CD4-positive, alpha-beta T cell treated with Interleukin-17A for 1 hour (primary cell): ENCODE measurements around the gene BUB3.

Experiments
- DNase-seq: peaks from one replicate; pipeline ENCODE4 v3.0.0-alpha.2; 2020

The BUB3 gene

GRCh38 chr10:123205041-123205440 lies 50.8 kb downstream of the BUB3 start:
- DNase-seq: no peak

- DNase-seq: no peak
Measured at GRCh38 chr10:123212063-123212462, 57.9 kb downstream of the BUB3 start.

- DNase-seq: no peak
Measured at GRCh38 chr10:123212640-123213039, 58.4 kb downstream of the BUB3 start.

- no peak for DNase-seq
Measured at GRCh38 chr10:123213192-123213591, 59.0 kb downstream of the BUB3 start.
